Neural cell (in vitro differentiated cells): Measurements from ENCODE around the gene ZCCHC18.
"Not testable (repeated sequence)": the region's sequence is repeated elsewhere in the genome, so short reads cannot be mapped to it uniquely, and the experiment has no call there.

ENCODE experiments used
- EP300 ChIP-seq: fragments of 450-650 bp; conservative IDR thresholded peaks from 2 replicates; pipeline ENCODE4 v1.6.1; 2014; ENCODE audit warnings: antibody characterized with exemption, mild to moderate bottlenecking, moderate library complexity; ENCODE audit not compliant: poor library complexity, severe bottlenecking
- EZH2 ChIP-seq: fragments of 200-600, 300-800 bp; shearing (Covaris generic), sonication (generic); IDR thresholded peaks from 2 replicates; pipeline ENCODE4 v1.6.1; 2014; ENCODE audit warnings: antibody characterized with exemption, low read length, borderline replicate concordance, mild to moderate bottlenecking; ENCODE audit not compliant: insufficient read depth, poor library complexity, severe bottlenecking
- MXI1 ChIP-seq: fragments of 450-650 bp; conservative IDR thresholded peaks from 2 replicates; pipeline ENCODE4 v1.6.1; 2014; ENCODE audit warnings: antibody characterized with exemption, mild to moderate bottlenecking; ENCODE audit not compliant: poor library complexity, severe bottlenecking
- POLR2AphosphoS5 ChIP-seq: IDR thresholded peaks from 2 replicates; pipeline ENCODE4 v1.6.1; 2012
- TAF1 ChIP-seq: IDR thresholded peaks from 2 replicates; pipeline ENCODE4 v1.6.1; 2012; ENCODE audit warnings: low read depth
- TF ChIP-seq, protein P1 (sequence below): IDR thresholded peaks from 2 replicates; pipeline ENCODE4 v1.6.1; 2012; ENCODE audit warnings: borderline replicate concordance
- TF ChIP-seq, protein P2 (sequence below): fragments of 450-650 bp; IDR thresholded peaks from 2 replicates; pipeline ENCODE4 v1.5.1; 2014; ENCODE audit warnings: antibody characterized with exemption, mild to moderate bottlenecking, moderate library complexity; ENCODE audit not compliant: poor library complexity, severe bottlenecking

DNA sequence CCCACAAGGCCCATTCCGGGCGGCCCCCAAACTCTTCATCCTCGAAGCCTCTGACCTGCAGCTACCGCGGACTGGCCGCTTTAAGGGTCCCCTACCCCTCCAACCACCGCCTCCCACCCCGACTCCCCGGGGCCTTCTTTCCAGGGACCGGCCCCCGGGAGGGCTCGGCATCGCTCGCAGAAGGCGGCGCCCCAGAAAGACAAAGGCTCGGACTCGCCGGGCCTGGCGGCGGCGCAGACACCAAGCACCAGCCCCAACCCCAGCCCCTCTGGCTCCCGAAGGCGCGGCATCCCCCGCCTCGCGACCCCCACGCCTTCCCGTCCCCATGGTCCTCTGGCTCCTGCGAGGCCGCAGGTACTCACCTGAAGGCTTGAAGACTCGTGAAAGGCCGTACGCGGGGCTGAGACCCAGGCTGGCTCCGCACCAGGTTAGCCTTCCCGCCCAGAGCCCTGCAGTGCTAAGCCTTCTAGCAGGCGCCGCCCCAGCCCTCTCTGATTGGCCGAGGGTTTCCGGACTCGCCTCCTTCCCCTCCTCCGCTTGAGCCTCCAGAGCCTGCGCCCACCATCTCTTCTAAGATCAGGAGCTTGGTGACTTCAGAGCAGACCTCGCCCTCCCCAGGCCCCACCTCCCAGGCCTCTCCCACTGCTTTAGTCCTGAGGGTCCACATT lies 36.4 kb upstream of the ZCCHC18 start, which contains the start of gene TMSB15C:
- TF ChIP-seq MXI1, EP300, POLR2AphosphoS5, EZH2, TAF1: not testable (repeated sequence)
- TF ChIP-seq, protein P1, sequence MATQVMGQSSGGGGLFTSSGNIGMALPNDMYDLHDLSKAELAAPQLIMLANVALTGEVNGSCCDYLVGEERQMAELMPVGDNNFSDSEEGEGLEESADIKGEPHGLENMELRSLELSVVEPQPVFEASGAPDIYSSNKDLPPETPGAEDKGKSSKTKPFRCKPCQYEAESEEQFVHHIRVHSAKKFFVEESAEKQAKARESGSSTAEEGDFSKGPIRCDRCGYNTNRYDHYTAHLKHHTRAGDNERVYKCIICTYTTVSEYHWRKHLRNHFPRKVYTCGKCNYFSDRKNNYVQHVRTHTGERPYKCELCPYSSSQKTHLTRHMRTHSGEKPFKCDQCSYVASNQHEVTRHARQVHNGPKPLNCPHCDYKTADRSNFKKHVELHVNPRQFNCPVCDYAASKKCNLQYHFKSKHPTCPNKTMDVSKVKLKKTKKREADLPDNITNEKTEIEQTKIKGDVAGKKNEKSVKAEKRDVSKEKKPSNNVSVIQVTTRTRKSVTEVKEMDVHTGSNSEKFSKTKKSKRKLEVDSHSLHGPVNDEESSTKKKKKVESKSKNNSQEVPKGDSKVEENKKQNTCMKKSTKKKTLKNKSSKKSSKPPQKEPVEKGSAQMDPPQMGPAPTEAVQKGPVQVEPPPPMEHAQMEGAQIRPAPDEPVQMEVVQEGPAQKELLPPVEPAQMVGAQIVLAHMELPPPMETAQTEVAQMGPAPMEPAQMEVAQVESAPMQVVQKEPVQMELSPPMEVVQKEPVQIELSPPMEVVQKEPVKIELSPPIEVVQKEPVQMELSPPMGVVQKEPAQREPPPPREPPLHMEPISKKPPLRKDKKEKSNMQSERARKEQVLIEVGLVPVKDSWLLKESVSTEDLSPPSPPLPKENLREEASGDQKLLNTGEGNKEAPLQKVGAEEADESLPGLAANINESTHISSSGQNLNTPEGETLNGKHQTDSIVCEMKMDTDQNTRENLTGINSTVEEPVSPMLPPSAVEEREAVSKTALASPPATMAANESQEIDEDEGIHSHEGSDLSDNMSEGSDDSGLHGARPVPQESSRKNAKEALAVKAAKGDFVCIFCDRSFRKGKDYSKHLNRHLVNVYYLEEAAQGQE, result not testable (repeated sequence)
- TF ChIP-seq, protein P2, sequence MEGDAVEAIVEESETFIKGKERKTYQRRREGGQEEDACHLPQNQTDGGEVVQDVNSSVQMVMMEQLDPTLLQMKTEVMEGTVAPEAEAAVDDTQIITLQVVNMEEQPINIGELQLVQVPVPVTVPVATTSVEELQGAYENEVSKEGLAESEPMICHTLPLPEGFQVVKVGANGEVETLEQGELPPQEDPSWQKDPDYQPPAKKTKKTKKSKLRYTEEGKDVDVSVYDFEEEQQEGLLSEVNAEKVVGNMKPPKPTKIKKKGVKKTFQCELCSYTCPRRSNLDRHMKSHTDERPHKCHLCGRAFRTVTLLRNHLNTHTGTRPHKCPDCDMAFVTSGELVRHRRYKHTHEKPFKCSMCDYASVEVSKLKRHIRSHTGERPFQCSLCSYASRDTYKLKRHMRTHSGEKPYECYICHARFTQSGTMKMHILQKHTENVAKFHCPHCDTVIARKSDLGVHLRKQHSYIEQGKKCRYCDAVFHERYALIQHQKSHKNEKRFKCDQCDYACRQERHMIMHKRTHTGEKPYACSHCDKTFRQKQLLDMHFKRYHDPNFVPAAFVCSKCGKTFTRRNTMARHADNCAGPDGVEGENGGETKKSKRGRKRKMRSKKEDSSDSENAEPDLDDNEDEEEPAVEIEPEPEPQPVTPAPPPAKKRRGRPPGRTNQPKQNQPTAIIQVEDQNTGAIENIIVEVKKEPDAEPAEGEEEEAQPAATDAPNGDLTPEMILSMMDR, result not testable (repeated sequence)
